Measurements from ENCODE around the gene CLDN16. TPM values are rescaled to one million over a fixed set of nuclear protein-coding genes. Genes with fewer than 3 reads are reported as not detected.

CLDN16 gene
- total RNA-seq, 1 donor from 2014 or later, result 0.50 TPM

DNA sequence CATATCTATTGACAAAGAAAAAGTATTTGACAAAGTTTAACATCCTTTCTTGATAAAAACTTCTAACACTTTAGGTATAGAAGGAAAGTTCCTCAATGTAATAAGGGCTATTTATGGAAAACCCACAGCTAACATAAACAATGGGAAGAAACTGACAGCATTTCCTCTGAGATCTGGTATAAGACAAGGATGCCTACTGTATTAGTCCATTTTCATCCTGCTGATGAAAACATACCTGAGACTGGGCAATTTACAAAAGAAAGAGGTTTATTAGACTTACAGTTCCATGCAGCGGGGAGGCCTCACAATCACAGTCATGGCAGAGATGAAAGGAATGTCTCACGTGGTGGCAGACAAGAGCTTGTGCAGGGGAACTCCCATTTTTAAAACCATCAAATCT, 47.9 kb upstream of the CLDN16 start:
- Histone ChIP-seq H2AFZ (ENCODE audit: low read depth, low read length) (no peak overlapping the region), H3K4me2 (ENCODE audit: low read length) (no peak overlapping the region), H3K79me2 (ENCODE audit: insufficient read depth, low read length) (no peaks in the 10 kb centered on the region), H3K27me3 (ENCODE audit: insufficient read depth, low read length) (no peaks in the 10 kb centered on the region), H3K27ac (ENCODE audit: low read depth, low read length) (no peak overlapping the region), H3K9me3 (ENCODE audit: insufficient read depth, low read depth, low read length) (peaks cover 3% of the 10 kb centered on the region), H3K4me3 (ENCODE audit: insufficient read depth, low read depth, low read length) (no peak overlapping the region), H3K4me1 (ENCODE audit: insufficient read depth, low read length) (peaks cover 13% of the 10 kb centered on the region), H3K9ac (ENCODE audit: low read length) (no peak overlapping the region), H3K36me3 (ENCODE audit: insufficient read depth, low read length) (no peaks in the 10 kb centered on the region), H4K20me1 (ENCODE audit: insufficient read depth, low read length) (no peaks in the 10 kb centered on the region)
- DNase-seq (ENCODE audit: low read depth), result peak; percentile 27
- peak overlapping the region; percentile 79 for H3K27ac Mint-ChIP-seq (ENCODE audit: unreplicated experiment)
- peaks cover 8% of the 10 kb centered on the region for H3K9me3 Mint-ChIP-seq (ENCODE audit: unreplicated experiment)
- no peak for TF ChIP-seq EZH2 (IDR thresholded peaks at IDR 0.05; ENCODE audit: insufficient read depth, low read length)
- TF ChIP-seq, protein P1, sequence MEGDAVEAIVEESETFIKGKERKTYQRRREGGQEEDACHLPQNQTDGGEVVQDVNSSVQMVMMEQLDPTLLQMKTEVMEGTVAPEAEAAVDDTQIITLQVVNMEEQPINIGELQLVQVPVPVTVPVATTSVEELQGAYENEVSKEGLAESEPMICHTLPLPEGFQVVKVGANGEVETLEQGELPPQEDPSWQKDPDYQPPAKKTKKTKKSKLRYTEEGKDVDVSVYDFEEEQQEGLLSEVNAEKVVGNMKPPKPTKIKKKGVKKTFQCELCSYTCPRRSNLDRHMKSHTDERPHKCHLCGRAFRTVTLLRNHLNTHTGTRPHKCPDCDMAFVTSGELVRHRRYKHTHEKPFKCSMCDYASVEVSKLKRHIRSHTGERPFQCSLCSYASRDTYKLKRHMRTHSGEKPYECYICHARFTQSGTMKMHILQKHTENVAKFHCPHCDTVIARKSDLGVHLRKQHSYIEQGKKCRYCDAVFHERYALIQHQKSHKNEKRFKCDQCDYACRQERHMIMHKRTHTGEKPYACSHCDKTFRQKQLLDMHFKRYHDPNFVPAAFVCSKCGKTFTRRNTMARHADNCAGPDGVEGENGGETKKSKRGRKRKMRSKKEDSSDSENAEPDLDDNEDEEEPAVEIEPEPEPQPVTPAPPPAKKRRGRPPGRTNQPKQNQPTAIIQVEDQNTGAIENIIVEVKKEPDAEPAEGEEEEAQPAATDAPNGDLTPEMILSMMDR (IDR thresholded peaks at IDR 0.05; ENCODE audit: insufficient read depth, low read depth, low read length), result no peak
- peaks cover 17% of the 10 kb centered on the region for H3K4me1 Mint-ChIP-seq (ENCODE audit: low read depth, unreplicated experiment)
- FAIRE-seq, result no peak
- H3K27me3 Mint-ChIP-seq (ENCODE audit: low read depth, unreplicated experiment), result no peaks in the 10 kb centered on the region
- no peak overlapping the region for H3K4me3 Mint-ChIP-seq (ENCODE audit: unreplicated experiment)
- peaks cover 7% of the 10 kb centered on the region for H3K36me3 Mint-ChIP-seq (ENCODE audit: low read depth, unreplicated experiment)

DNA sequence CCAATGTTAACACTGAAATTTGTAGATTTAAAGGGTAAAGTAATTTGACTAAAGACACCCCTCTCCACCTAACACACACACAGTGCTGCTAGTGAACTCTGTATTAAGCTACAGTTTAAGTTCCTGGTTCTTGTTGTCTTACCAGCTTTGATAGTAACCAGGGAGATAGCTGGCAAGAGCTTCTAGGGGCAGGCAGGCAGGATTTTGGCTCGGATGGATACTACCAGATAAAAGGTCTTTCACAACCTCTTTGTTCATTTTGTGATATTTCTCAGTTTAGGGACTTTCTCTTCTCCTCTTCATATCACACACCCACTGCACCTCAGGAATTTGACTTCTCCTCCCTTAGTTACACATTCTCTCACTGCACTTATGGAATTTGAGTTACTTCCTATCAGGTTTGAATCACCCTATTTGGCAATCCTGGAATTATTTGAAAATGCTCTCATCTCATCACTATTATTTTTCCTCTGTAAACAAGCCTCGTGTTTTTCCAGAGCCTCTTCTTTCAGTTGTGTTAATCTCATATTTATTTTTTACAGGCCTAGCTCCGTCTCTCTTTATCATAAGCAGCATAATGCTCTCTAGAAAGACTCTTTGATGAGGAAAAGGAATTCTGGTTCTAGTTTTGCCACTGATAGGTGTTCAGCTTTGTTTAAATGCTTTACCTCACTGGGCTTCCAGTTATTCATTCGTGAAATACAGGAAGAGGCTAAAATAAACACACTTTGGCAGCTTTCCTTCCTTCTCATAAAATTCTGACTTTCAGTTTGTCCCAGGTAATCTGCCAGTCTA, 42.7 kb upstream of the CLDN16 start:
- no peak for TF ChIP-seq EZH2 (IDR thresholded peaks at IDR 0.05; ENCODE audit: insufficient read depth, low read length)
- no peaks in the 10 kb centered on the region for H3K27me3 Mint-ChIP-seq (ENCODE audit: low read depth, unreplicated experiment)
- DNase-seq (ENCODE audit: low read depth) (peak; percentile 98), FAIRE-seq (peak; percentile 98)
- Histone ChIP-seq H3K4me3 (ENCODE audit: insufficient read depth, low read depth, low read length) (peak overlapping the region; percentile 19), H3K27me3 (ENCODE audit: insufficient read depth, low read length) (no peaks in the 10 kb centered on the region), H3K36me3 (ENCODE audit: insufficient read depth, low read length) (no peaks in the 10 kb centered on the region), H3K27ac (ENCODE audit: low read depth, low read length) (peak overlapping the region; percentile 94), H4K20me1 (ENCODE audit: insufficient read depth, low read length) (no peaks in the 10 kb centered on the region), H3K4me2 (ENCODE audit: low read length) (peak overlapping the region; percentile 74), H3K4me1 (ENCODE audit: insufficient read depth, low read length) (peaks cover 14% of the 10 kb centered on the region), H3K79me2 (ENCODE audit: insufficient read depth, low read length) (no peaks in the 10 kb centered on the region), H2AFZ (ENCODE audit: low read depth, low read length) (peak overlapping the region; percentile 14), H3K9ac (ENCODE audit: low read length) (peak overlapping the region; percentile 78), H3K9me3 (ENCODE audit: insufficient read depth, low read depth, low read length) (peaks cover 2% of the 10 kb centered on the region)
- peaks cover 21% of the 10 kb centered on the region for H3K4me1 Mint-ChIP-seq (ENCODE audit: low read depth, unreplicated experiment)
- peaks cover 6% of the 10 kb centered on the region for H3K36me3 Mint-ChIP-seq (ENCODE audit: low read depth, unreplicated experiment)
- H3K4me3 Mint-ChIP-seq (ENCODE audit: unreplicated experiment), result peak overlapping the region; percentile 23
- peaks cover 7% of the 10 kb centered on the region for H3K9me3 Mint-ChIP-seq (ENCODE audit: unreplicated experiment)
- H3K27ac Mint-ChIP-seq (ENCODE audit: unreplicated experiment), result peak overlapping the region; percentile 98

GRCh38 chr3:190345878-190346277, 42.1 kb upstream of the CLDN16 start:
- FAIRE-seq, result no peak
- H3K36me3 Mint-ChIP-seq (ENCODE audit: low read depth, unreplicated experiment), result peaks cover 2% of the 10 kb centered on the region
- Histone ChIP-seq H3K4me3 (ENCODE audit: insufficient read depth, low read depth, low read length) (no peak overlapping the region), H4K20me1 (ENCODE audit: insufficient read depth, low read length) (no peaks in the 10 kb centered on the region), H3K4me2 (ENCODE audit: low read length) (peak overlapping the region; percentile 74), H3K79me2 (ENCODE audit: insufficient read depth, low read length) (no peaks in the 10 kb centered on the region), H3K27me3 (ENCODE audit: insufficient read depth, low read length) (no peaks in the 10 kb centered on the region), H3K27ac (ENCODE audit: low read depth, low read length) (peak overlapping the region; percentile 94), H2AFZ (ENCODE audit: low read depth, low read length) (no peak overlapping the region), H3K4me1 (ENCODE audit: insufficient read depth, low read length) (peaks cover 14% of the 10 kb centered on the region), H3K36me3 (ENCODE audit: insufficient read depth, low read length) (no peaks in the 10 kb centered on the region), H3K9me3 (ENCODE audit: insufficient read depth, low read depth, low read length) (no peaks in the 10 kb centered on the region), H3K9ac (ENCODE audit: low read length) (peak overlapping the region; percentile 78)
- peak overlapping the region; percentile 99 for H3K27ac Mint-ChIP-seq (ENCODE audit: unreplicated experiment)
- H3K9me3 Mint-ChIP-seq (ENCODE audit: unreplicated experiment), result peaks cover 6% of the 10 kb centered on the region
- peaks cover 20% of the 10 kb centered on the region for H3K4me1 Mint-ChIP-seq (ENCODE audit: low read depth, unreplicated experiment)
- H3K27me3 Mint-ChIP-seq (ENCODE audit: low read depth, unreplicated experiment), result no peaks in the 10 kb centered on the region
- H3K4me3 Mint-ChIP-seq (ENCODE audit: unreplicated experiment), result no peak overlapping the region
- no peak for TF ChIP-seq EZH2 (IDR thresholded peaks at IDR 0.05; ENCODE audit: insufficient read depth, low read length)
- TF ChIP-seq, protein P1 (IDR thresholded peaks at IDR 0.05; ENCODE audit: insufficient read depth, low read depth, low read length), result no peak
- DNase-seq (ENCODE audit: low read depth), result no peak
